ENCODE results near the gene E2F7.

E2F7 gene

DNA sequence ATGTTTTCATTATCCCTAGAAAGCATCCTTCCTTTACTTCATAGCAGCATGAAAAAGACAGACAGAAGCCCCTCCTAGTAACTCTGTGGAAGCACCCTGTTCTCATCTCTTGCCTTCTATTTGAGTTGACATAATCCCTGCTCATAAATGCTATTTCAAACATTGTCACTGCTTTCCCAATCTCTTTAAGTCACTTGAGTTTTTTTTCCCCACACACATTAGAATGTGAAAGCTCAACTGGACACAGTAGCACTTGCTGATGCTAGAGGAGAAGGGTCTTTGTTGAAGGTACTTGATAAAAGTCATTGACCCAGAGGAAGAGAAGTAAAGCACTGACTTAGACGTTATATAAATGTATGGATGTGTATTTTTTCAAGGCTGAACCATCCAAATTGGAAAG is 3.0 kb downstream of the E2F7 start:
- no peak for DNase-seq

DNA sequence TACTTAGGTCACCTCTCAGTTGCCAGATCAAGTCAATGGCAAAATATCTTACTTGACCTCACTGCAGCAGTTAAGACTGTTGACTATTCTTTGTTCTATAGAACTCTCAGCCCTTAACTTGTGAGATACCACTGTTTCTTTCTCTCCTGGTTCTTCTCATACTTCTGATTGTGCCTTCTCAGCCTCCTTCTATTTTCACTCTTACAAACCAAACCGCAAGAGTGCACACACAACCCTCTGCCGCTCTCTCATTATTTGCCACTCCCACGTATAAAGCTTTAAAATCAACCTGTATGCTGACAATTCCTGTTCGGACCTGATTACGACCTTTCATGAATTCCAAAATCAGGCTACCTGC is 4.5 kb downstream of the E2F7 start:
- DNase-seq, result no peak

DNA sequence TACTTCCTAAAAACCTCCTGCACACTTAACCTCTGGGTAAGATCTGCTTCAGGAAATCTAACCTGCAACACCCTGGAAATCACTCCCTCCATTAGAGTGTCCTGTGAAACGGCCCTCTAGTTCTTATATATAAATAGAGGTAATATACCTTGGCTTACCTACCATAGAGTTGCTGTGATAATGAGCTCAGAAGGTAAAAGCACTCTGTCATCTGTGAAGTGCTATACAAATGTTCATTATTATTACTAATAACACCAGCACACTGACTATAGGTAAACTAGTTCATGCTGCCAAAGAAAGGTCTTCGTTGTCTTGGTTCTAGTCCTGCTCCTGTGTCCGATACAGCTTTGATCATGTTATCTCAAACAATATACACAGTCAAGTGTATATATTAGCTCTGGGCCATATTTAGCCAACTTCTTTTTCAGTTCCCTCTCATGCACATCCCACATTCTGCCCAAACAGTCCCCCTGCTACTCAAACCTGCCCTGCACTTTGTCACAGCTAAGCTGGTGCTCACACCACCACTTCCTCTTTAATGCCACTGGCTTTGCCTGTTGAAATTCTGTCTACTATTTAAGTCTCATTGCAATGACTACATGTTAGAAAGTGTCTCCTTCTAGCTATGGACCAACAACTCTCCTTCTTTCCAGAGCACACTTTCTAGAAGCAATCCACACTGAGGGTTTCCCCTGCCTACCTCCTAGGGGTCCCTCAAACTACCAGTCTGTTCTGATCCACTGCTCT is 5.1 kb downstream of the E2F7 start:
- DNase-seq, result no peak

DNA sequence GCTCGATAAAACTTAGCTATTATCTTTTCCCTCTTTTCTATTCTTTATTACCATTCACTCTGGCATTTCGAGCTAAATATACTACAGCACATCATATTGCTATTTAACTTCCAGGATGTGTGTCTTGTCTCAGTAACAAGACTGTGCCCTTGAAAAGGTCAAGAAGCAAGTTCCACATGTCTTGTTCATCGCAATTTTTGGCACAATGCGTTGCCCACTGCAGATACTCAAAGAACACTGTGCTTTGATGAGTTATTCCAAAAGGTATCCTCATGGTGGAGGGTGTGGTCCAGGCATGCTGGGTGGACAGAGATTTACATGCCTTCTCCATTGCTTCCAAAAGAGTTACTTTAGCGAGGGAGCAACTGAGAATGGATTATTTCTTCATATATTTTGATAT is 6.6 kb downstream of the E2F7 start:
- DNase-seq, result no peak

DNA sequence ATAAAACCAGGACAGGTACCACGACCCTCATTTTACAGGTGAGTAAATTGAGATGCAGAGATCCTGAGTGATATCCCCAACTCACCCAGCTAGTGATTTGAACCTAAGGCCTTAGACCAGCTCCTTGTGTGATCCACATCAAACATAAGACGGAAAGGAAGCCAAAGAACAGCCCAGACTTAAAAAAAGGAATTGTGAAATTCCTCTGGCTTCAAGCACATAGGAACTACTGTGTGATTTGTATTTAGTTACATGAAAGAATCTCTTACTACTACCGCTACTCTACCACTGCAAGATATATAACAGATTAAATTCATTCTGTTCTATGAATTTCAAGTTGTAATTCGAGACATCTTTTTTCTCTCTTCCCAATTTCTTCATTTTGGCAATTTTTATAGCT is 10.5 kb downstream of the E2F7 start:
- DNase-seq, result no peak

DNA sequence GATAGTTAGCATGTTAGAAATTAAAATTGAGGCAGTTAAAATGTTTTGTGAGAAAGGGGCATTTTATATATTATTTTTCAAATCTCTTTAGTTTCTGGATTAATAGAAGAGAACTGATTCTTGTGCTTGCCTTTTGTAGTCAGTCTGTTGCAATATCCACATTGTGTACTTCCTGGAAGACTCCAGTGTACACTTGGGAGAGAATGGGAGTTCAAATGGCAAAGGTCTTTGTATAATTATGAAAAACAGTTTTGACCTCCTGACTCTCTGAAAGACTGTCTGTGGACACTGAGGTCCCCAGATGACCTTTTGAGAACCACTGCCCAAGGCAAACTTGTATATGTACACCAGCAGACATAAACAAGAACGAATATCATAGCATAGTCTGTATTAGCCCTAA is 12.1 kb downstream of the E2F7 start:
- DNase-seq, result no peak

DNA sequence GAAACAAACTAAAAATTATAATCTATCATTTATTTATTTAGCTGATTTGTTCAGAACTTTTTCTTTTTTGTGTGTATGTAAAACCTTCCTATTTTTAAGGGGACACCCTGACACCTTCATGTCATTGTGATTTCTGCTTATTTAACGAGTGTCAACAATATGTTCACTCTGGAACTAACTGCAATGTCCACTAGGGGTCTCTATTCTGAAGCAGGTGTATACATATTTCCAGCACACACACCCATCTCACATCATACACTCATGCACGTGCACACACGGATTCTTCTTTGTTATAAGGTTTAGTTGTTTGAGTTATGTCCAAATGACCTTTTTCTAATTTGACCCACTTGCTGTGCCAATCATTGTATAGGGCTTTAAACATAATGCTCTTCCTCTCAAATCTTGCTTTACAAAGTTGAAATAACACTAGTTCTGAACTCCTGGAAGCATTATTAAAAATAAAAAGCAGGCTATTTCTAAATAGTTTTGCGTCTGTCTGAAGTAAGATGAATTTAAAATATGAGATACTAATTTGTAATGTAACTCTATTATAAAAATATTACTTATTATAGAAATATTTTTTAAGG is 15.5 kb downstream of the E2F7 start:
- DNase-seq, result no peak

DNA sequence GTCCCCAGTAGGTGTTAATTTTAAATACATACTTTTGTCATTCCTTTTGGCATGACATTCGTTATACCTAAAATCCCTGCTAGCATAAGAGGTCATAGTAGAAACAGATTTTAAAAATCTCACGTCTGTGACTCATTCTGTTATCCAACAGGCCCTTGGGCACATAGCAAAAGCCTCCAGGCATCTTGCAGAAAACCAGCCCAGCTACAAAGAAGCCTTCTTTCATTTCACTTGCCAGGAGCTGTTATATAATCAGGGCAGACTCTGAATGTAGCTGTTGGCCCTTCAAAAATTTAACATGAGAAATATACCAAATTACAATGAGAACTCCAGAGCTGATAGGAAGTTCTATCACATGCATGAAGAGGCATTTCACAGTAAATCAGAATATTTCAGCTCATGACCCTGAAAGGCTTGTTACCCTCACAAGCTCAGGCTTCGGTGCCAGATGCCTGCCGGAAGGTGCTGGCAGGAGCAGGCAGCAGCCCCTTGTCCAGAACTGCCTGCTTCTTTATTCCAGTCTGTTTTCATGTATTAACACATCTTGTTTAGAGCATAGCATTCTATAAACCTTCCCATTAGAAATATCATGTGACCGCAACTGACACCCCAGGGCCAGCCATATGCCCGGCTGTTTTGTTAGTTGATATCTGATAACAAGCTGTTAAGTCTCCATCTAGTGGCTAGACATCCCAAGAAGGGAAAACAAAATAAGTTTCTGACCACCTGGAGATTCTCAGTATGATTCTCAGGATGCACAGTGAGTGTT is 17.8 kb downstream of the E2F7 start:
- no peak for DNase-seq

DNA sequence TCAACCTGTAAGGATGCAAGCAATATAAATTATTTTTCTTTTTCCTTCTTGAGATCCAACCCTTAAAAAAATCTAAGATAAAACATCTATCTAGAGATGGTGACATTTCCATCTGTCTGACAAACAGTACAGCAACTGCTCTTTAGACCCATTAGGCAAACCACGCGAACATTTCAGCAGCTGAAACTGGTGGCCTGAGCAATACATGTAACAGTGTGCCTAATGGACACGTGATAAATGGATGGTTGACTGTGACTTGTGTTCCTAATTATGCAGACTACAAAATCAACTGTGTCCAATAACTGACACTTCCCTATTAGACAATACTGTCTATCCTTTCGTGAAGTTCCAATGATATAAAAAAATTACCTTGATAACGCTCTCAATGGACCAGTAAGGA is 18.9 kb downstream of the E2F7 start:
- no peak for DNase-seq

DNA sequence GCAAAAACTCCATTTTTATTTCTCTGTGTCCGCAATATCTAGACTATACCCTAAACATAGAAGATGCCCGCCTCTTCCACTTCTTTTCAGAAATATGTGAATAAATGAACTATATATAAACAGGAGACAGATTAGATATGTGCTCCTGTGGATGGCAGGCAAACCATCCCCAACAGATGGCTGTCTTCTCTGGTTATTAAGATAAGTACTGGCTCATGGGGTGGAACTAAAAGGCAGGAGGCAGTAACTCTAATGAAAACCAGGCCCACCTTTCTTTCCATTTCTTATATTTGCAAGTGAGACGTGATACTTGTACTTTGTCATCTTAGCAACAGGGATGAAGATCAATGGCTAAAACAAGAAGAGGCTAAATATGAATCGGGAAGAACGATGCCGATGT is 20.2 kb downstream of the E2F7 start:
- no peak for DNase-seq

DNA sequence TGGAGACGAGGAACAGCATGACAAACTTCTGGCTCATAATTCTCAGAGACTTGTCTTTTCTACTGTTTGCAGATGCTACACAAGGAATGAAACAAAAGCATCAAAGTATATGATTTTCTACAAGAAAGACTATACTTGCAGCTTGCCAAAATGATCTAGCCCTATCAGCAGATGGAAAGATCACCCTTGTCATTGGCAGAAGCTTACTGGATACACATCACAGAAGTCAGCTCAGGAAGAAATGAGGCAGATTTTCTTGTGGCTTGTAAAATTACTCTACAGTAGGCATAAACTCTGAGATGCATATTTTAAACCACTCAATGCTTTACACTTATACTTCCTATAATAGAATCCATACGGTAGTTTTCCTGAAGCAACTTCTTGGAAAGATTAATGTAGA is 20.6 kb downstream of the E2F7 start:
- no peak for DNase-seq

DNA sequence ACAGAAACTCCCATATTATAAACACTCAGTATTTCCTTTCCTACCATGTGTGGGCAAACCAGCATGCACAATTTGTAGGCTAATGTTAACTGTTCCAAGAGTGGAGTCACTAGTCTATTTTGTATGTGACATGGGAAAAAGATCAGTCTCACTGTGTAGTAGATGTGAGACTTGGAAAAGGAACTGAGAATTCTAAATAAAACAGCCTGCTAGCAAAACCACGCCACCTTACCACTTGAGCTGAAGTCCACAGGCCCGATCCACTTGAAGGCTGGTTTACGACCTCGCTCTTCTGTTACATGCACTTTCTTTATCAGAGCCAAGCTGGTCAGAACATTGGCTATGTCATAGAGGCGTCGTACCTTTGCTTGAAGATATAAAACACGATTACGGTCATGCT is 22.5 kb downstream of the E2F7 start:
- no peak for DNase-seq

DNA sequence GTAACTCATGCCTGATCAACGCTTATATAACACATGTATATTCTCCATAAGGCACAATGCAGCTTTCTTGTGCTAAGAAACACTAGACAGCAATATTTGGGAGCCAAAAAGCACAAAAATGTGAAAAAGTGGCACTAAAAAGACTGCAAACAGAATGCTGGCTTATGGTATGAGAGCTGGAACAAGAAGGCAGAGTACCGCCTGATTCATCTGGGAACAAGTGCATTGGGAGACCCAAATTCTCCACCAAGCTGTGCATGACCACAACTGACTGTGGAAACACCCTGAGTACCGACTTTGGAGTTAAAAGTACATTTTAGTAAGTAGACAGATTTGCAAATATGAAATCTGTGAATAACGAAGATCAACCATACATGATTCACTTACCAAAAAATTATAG is 25.1 kb downstream of the E2F7 start:
- no peak for DNase-seq

DNA sequence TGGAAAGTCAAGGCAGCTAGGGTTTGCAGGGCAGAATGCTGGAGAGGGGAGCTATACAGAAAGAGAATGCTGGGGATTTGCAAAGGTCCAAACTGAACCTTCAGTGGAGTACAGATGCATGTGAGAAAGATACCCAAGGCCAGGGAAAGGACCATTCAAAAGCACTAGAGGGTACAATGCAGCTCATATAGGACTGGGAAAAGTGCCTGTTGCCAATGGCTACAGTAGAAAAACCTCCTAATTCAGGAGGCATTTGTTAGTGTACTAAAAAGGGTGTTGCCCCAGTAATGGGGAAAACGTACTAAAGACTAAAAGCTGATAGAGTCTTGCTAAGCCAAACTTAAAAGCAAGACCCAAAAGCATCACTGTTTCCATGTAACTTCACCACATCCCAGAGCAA is 30.1 kb downstream of the E2F7 start:
- DNase-seq, result no peak

DNA sequence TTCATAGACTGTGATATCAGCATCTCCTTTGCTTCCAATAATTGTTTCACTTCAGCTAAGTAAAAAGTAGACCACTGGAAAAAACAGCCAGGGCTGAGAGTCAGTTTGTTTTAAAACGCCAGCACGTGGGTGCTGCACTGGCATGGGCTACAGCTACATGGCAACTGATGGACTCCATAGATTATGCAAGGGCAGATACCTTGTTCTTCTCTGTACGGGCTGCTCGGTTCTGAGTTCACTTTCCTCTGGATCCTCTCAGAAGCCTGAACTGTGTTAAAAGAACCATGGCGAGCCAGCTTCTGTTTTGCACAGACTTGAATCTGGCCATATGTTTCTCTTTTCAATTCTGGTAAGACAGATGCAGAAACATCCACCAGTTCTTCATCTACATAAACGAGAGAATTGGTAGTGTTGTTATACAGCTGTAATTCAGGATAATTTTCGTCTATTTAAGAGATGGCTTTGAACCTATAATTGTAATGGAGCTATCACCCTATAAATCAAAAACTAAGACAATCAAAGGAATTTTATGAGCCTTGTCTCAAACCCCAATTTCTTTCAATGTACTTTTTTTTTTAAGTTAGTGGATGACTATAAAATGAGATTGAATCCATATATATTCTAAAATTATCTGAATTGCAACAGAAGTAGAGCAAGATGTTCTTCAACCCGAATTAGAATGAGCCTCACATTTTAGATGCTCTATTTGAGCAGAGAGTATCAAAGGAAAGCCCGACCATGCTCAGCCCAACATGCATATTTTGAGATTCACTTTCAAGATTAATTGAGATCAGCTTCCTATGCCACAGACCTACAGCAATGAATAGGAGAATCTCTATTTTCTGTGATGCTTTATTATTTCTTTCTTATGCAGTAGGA is 31.5 kb downstream of the E2F7 start:
- no peak for DNase-seq

DNA sequence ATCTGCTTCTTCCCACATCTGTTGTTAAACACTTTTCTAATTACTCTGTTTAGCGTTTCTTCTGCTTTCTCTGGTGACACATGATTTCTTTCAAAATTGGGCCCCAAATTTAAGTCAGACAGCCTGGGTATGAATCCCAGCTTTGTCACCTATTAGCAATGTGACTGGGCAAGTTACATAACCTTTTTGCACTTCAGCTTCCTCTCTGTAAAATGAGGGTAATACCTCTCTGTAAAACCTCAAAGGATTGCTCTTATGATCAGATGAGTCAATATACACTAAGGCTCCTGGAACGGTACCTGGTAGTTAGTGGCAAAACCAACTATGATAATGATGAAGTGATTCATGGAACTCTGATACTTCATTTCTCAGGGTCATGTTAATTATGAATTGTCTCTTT is 33.0 kb downstream of the E2F7 start:
- no peak for DNase-seq

DNA sequence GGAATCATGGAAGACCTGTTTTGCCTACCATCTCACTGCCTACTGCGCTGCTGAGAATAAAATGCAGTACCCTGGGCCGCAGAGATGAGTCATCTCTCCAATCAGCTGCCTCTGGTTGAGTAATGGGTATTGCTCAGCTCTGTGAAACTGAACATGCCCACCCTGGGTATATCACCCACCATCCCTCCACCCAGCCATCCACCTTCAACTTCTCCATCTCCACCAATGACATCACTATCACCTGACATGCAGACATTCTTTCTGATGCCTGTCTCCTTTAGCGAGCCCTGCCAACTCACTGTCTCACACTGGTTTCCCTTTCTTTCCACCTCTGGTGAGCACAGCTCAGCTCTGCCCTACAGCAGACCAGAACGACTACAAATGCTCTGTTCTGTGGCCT is 33.6 kb downstream of the E2F7 start:
- no peak for DNase-seq

DNA sequence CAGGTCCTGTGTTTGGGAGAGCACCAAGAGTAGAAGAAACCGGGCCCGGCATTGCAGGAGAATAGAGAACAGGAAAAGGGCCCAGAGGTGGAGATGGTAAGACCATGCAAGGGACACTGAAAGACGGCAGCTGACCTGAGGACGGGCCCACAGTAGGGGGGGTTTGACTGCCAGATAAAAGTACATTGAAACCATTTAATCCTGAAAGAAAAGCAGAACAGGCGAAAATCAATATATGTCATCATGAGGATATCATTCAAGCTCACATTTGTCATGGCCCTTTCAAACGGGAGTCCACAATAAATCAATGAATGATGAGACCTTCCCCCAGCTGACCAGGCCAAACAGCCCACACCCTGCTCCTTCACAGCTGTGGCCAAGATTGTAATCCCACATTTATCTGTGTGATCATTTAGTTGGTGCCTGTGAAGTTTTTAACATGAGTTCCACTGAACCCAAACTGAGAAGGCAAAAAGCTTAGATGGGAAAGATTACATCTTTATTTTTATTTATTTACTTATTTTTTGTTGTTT is 39.5 kb downstream of the E2F7 start:
- DNase-seq, result no peak

DNA sequence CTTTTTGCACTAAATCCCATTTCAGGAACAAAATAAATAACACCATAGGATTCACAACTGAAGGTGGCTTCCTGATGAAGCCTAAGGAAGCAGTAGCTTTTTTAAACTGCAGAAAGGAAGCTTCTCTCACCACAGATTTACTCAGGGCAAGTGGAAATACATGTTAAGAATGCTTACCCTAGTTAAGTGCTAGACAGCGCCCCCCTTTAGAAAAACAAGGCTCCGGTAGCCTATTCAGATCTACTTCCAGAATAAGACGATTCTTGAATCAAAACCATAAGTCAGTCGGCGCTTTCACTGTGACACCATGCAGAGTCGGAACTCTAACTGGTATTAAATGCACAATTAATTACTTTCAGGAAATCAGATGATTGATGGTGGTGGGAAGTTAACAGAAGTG is 41.9 kb downstream of the E2F7 start:
- no peak for DNase-seq

DNA sequence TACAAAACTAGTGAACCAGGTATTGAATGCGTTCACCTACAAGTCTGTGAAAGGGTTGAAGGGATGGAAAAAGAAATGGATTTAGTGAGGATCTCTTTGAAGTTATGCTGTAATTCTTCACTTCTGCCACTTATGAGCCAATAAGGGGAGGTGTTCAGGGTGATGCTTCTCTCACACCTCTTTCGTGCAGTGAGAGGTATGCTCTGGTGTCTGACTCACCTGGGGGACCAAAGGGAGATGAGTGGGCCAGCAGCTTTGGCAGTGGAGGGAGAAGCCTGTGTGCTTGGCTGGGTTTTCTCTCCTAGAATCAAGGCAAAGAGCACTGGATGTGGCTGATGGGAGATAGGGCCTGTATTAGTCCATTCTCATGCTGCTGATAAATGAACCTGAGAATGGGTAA is 45.4 kb downstream of the E2F7 start:
- DNase-seq, result no peak

DNA sequence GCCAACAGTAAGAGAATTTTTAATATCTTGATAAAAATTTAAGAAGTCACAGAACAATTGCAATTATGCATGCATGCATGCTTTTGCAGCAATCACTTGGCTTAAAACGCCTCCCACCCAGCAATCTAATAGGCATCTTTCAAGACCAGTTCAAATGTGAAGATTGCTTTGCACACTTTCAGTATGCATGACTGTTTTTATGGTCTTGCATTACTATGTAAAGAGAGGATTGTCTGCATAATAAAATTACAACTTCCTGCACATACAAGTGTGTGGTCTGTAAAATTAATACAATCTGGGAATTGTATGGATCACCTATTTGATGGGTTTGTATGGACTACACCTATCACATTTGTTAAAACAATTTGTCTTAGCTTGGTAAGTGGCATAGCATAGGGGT is 48.8 kb downstream of the E2F7 start:
- no peak for DNase-seq

DNA sequence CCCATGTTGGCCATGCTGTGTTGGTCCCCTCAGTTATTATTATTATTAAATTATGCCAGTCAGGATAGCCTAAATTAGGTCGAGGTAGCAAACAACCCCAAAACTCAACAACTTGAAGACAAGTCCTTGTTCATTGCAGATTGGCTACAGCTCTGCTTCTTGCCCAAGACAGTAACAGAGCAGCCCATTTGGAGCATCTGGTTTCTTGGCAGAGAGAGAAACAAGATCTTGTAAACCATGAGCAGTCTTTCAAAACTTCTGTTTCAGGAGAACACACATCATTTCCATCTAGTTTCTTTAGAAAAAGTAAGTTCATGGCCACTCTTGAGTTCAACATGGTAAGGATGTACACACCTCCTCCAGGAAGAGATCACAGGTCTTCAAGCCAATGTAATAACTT is 52.3 kb downstream of the E2F7 start:
- no peak for DNase-seq
